Mucosa of descending colon (tissue), 3 donors: Measurements from ENCODE around the gene UGT1A6. TPM values are rescaled to one million over a fixed set of nuclear protein-coding genes. Genes with fewer than 3 reads are reported as not detected.

Source experiments
- ATAC-seq: fragments of 200-7000 bp; cut with Tn5 transposase; one replicate; pipeline ENCODE4 v1.9.1; 2020; ENCODE audit warnings: mild to moderate bottlenecking, moderate library complexity
- DNase-seq, 3 donors: peaks; one replicate each; pipeline ENCODE4 v3.0.0-alpha.2; 2020
- H3K36me3 ChIP-seq: fragments of 200-600 bp; one replicate; pipeline ENCODE4 v1.8.0; 2021; ENCODE audit warnings: low read depth, mild to moderate bottlenecking
- H3K4me1 ChIP-seq: fragments of 200-600 bp; one replicate; pipeline ENCODE4 v1.8.0; 2021; ENCODE audit warnings: low read depth, mild to moderate bottlenecking
- H3K4me3 ChIP-seq: fragments of 200-600 bp; one replicate; pipeline ENCODE4 v1.8.0; 2021; ENCODE audit warnings: mild to moderate bottlenecking
- H3K9me3 ChIP-seq: fragments of 200-600 bp; one replicate; pipeline ENCODE4 v1.8.0; 2021; ENCODE audit warnings: mild to moderate bottlenecking
- CTCF ChIP-seq: fragments of 200-600 bp; IDR thresholded peaks from one replicate; pipeline ENCODE4 v1.8.0; 2022; ENCODE audit warnings: antibody characterized with exemption, mild to moderate bottlenecking
- intact Hi-C, 2 donors: fragments of 100-400 bp; cut with DNase I in 1 of 2; cut with micrococcal nuclease in 1 of 2; formaldehyde crosslinking; loops; one replicate each; pipeline versions ENCODE4 v1.11.0 to v1.11.1; 2022; cut with DNase I, micrococcal nuclease
- total RNA-seq, 3 donors: library from RNA; stranded (reverse); fragmentation: NEBNext Ultra II Directional in 2 of 3; extraction: Animal tissue kit (Norgen Biotek cat#: 25700) in 2 of 3; gene quantifications; one replicate each; pipeline versions ENCODE4 v1.2.1 to v1.2.4, GENCODE V29; 2021 to 2023
- donor health status: DM: no; HTN: no; CAD: no; lungs with moderate emphysema.
- donor health status: DM: no; HTN: no; CAD: no.
- donor health status: DM: no; HTN: yes; CAD: no.

The UGT1A6 gene
- total RNA-seq, 3 donors from 2014 or later = 8.5 to 19.3 (median 8.7) TPM

DNA sequence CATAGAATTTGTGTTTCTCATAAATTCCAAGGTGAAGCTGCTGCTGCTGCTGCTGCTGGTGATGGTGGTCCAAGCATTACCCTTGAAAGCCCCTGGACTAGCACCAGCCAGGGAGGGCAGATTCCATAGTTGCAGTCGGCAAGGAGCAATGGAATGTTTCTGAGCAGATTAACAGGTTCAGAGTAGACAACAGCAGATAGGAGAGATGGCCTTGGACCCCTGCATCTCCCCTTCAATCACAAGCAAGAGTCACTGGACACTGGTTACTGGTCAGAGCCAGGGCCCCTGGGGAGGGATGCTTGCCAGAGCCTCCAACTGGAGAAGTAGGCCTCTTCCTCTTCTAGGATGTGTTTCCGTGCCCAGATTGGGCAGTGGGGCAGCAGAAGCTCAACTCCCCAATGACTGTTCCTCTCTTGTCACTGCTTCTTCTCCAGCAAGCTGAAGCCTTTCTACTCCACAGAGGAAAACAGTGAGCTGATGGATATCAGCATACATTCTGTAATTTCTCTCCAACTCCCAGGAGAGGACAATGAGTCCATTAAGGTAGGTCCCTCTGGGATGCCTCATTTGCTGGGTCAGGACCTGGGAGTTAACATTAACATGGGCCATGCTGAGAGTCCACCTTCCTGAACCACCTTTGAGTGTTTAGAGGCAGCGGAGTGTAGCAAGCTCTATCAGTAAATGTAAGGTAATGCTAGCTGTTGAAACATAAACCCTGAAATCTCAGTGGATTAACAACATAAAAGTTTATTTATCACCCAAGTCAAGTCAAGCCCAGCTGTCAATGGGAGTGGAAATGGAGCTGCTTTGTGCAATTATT lies 120.8 kb downstream of the UGT1A6 start:
- DNase-seq (no peak), ATAC-seq (no peak)
- Histone ChIP-seq H3K4me1 (no peaks in the 10 kb centered on the region), H3K36me3 (no peaks in the 10 kb centered on the region), H3K9me3 (no peaks in the 10 kb centered on the region), H3K4me3 (no peak overlapping the region)
- intact Hi-C loops = no loop called here
- no peak for TF ChIP-seq CTCF

- TF ChIP-seq CTCF = no peak
- Histone ChIP-seq H3K36me3 (no peaks in the 10 kb centered on the region), H3K4me3 (no peak overlapping the region), H3K4me1 (no peaks in the 10 kb centered on the region), H3K9me3 (no peaks in the 10 kb centered on the region)
- peak; percentile 19 for ATAC-seq
- peak in 1 of 3 donors; percentile 13 for DNase-seq
- intact Hi-C loops = no loop called here
These were observed 121.6 kb downstream of the UGT1A6 start for GRCh38 chr2:233814056-233814835.

DNA sequence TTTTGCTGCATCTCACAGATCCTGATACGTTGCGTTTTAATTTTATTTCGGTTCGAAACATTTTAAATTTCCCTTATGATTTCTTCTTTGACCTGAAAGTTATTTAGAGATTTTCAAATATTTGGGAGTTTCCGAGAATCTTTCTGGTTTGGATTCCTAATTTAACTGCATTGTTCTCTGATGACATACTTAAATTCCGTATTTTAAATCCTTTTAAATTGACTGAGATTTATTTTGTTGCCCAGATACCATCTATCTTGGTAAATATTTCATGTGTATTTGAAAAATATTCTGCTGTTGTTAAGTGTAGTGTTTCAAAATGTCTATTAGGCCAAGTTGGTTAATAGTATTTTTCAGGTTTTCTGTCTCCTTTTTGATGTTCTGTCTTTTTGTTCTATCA lies 123.2 kb downstream of the UGT1A6 start:
- Histone ChIP-seq H3K36me3 (no peaks in the 10 kb centered on the region), H3K9me3 (no peaks in the 10 kb centered on the region), H3K4me3 (no peak overlapping the region), H3K4me1 (no peaks in the 10 kb centered on the region)
- no peak for DNase-seq
- intact Hi-C loops = no loop called here
- no peak for TF ChIP-seq CTCF
- no peak for ATAC-seq

DNA sequence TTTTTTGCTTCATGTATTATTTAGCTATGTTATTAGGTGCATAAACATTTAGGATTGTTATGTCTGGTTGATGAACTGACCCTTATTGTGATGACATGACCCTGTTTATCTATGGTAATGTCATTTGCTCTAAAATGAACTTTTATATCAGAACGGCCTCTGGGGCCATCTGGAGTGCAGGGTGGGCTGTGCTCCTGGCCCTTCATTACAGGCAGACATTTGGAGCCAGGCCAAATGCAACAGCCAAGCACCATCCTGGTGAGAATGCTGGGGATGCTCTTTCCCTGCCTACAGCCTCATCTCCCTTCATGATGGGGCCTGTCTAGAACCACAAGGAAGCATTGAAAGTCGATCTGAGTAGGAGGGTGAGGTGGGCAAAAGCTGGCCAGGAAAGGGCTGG lies 123.6 kb downstream of the UGT1A6 start:
- TF ChIP-seq CTCF = no peak
- intact Hi-C loops = no loop called here
- Histone ChIP-seq H3K4me1 (no peaks in the 10 kb centered on the region), H3K4me3 (no peak overlapping the region), H3K9me3 (no peaks in the 10 kb centered on the region), H3K36me3 (no peaks in the 10 kb centered on the region)
- DNase-seq (peak in 1 of 3 donors; percentile 7), ATAC-seq (no peak)

GRCh38 chr2:233816771-233817170 lies 124.1 kb downstream of the UGT1A6 start:
- Histone ChIP-seq H3K36me3 (no peaks in the 10 kb centered on the region), H3K9me3 (no peaks in the 10 kb centered on the region), H3K4me3 (no peak overlapping the region), H3K4me1 (no peaks in the 10 kb centered on the region)
- no peak for TF ChIP-seq CTCF
- intact Hi-C loops = no loop called here
- DNase-seq = peak in 1 of 3 donors; percentile 16
- no peak for ATAC-seq
